Measurements from ENCODE around the gene PPM1D.

DNA sequence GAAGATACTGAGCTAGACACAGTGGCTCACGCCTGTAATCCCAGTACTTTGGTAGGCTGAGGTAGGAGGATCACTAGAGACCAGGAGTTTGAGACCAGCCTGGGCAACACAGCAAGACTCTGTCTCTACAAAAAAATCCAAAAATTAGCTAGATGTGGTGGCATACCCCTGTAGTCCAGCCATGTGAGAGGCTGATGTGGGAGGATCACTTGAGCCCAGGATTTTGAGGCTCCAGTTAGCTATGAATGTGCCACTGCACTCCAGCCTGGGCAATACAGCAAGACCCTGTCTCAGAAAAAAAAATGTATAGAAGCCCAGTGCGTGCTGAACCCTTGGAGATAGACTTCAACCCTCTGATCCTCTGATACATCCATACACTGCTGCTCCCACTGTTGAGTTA lies 7.2 kb upstream of the PPM1D start:
- TF ChIP-seq POLR2A (IDR thresholded peaks at IDR 0.05) (no peak), CTCF (IDR thresholded peaks at IDR 0.05) (no peak)
